GM10847 (cell line): ENCODE measurements around the gene ARHGAP9.

Source experiments
- POLR2A ChIP-seq: IDR thresholded peaks from 2 replicates; pipeline ENCODE4 v1.6.1; 2011; ENCODE audit not compliant: insufficient read length; ENCODE audit errors: extremely low read depth

ARHGAP9 gene

DNA sequence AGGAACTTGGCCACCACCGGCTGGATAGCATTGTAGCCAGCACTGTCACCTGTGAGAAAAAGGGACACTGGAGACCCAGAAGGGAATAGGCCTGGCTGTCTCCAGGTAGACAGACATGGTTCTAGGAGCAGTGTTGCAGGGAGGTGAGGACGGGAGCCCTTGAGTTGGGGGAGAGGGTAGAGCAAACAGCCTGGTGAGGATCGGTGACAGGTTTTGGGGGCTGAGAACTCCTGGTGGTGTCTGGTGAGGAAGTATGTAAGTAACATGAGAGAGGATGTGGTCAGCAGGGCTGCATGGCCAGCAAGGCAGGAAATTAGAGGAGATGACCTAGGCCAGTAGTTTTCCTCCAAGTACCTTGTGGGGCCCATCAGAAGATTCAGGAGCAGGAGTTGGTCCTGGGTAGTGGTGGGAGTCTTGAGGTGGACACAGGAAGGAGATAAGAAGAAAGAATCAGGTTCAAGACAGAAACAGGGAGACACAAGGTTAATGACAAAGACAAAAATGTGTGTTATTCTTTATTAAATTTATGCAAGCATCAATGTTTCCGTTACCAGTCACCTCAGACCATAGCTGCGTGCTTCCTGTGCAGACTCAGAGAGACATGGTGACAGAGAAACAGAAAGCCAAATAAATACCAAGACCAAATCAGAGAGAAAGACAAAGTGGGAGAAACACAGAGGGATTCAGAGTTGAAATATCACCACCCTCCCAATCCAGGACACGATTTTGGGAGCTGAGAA lies at the start of gene ARHGAP9:
Gene ARHGAP9, minus strand, starts transcription at position 491 of the 740 bp plus-strand sequence. Its CDS starts 460 bp downstream, at position 31.
- no peak for TF ChIP-seq POLR2A

DNA sequence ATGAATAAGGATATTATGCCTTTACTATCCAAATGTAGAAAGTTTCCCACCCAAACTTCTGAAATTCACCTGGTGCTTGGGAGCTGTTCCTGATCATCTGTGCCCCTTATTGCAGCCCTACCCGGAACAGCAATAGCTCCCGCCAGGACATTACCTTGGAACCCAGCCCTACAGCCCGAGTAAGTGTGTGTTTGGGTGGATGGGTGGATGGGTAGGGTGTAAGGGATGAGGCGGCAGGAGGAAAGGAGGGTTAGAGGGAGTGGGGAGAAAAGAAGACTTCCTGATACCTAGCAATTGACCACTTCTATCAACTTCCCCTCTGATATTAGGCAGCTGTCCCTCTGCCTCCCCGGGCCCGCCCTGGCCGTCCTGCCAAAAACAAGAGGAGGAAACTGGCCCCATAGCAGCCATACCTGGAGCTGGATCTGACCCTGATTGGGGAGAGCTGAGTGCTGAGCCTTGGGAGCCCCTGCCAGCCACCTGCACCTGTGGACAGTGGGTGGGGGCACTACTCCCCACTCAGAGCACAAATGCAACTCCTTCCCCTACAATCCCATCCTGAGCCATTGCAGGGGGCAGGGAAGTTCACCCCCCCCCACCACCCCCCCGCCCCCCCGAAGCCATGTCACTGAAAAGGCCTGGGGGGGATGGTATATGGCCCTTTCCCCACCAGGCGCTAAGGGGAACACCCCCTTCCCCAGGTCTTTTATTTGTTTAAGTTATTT lies 49.3 kb upstream of the ARHGAP9 start:
- TF ChIP-seq POLR2A: no peak

DNA sequence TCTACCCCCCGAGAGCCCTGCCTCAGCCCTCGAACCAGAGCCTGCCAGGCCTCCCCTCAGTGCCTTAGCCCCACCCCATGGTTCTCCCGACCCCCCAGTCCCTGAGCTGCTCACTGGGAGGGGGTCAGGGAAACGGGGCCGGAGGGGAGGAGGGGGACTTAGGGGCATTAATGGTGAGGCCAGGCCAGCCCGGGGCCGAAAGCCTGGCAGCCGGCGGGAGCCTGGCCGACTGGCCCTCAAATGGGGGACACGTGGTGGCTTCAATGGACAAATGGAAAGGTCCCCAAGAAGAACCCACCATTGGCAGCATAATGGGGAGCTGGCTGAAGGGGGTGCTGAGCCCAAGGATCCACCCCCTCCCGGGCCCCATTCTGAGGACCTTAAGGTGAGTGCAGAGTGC lies 48.5 kb upstream of the ARHGAP9 start:
- no peak for TF ChIP-seq POLR2A

DNA sequence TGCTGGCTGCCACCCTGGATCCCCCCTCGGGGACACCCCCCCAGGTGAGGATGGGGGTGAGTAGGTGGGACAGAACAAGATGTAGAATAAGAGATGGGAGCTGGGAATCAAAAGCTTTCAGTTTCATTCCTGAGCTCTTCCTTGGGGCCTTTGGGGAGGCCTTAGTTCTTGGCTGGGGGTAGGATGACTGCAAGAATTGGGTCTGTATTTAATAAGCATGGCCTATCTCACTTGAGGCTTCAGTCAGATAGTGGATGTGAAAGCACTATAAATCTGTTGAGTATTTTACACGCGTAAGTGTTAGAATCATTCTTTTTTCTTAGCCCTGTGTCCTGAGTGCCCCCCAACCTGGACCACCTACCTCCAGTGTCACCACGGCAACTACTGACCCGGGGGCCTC lies 47.5 kb upstream of the ARHGAP9 start:
- no peak for TF ChIP-seq POLR2A

DNA sequence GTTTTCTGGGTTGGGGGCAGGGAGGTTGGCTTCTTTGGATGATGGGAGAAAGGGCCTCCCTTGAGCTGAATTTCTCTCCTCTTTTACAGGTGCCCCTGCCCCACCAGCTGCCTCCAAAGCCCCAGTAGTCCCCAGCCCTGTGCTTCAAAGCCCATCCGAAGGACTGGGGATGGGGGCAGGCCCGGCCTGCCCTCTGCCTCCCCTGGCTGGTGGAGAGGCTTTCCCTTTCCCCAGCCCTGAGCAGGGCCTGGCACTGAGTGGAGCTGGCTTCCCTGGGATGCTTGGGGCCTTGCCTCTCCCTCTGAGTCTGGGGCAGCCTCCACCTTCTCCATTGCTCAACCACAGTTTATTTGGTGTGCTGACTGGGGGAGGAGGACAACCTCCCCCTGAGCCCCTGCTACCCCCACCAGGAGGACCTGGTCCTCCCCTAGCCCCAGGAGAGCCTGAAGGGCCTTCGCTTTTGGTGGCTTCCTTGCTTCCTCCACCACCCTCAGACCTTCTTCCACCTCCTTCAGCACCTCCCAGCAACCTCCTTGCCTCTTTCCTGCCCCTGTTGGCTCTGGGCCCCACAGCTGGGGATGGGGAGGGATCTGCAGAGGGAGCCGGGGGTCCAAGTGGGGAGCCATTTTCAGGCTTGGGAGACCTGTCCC lies 46.9 kb upstream of the ARHGAP9 start:
- TF ChIP-seq POLR2A: no peak

DNA sequence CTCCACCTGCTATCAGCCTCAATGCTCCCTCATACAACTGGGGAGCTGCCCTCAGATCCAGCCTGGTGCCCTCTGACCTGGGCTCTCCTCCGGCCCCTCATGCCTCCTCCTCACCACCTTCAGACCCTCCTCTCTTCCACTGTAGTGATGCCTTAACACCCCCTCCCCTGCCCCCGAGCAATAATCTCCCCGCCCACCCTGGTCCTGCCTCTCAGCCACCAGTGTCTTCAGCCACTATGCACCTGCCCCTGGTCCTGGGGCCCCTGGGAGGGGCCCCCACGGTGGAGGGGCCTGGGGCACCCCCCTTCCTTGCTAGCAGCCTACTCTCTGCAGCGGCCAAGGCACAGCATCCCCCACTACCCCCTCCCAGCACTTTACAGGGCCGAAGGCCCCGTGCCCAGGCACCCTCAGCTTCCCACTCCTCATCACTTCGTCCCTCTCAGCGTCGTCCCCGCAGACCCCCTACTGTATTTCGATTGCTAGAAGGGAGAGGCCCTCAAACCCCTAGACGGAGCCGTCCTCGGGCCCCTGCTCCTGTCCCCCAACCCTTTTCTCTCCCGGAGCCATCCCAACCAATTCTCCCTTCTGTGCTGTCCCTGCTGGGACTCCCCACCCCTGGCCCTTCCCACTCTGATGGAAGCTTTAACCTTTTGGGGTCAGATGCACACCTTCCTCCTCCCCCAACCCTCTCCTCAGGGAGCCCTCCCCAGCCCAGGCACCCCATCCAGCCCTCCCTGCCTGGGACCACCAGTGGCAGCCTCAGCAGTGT lies 46.1 kb upstream of the ARHGAP9 start:
- TF ChIP-seq POLR2A: no peak

DNA sequence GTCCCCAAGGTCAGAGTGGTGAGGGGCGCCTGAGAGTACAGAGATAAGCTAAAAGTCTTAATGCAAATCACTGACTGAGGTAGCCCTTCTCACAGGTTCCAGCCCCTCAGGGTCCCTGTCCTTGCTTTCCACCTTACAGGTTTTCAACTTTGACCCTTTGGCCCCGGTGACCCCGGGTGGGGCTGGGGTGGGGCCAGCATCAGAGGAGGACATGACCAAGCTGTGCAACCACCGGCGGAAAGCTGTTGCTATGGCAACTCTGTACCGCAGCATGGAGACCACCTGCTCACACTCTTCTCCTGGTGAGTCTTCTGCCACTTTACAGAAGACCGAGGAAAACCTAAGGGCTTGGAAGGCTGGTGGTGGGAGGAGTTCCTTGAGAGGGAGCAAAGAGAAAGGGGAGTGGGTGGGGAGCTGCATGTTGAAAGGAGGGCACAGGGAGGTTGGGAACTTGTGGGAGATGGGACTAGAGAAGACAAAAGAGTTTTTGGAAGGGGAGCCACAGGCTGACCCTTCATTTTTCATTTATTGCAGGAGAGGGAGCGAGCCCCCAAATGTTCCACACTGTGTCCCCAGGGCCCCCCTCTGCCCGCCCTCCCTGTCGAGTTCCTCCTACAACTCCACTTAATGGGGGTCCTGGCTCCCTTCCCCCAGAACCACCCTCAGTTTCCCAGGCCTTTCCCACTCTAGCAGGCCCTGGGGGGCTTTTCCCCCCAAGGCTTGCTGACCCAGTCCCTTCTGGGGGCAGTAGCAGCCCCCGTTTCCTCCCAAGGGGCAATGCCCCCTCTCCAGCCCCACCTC lies 45.3 kb upstream of the ARHGAP9 start:
- no peak for TF ChIP-seq POLR2A

DNA sequence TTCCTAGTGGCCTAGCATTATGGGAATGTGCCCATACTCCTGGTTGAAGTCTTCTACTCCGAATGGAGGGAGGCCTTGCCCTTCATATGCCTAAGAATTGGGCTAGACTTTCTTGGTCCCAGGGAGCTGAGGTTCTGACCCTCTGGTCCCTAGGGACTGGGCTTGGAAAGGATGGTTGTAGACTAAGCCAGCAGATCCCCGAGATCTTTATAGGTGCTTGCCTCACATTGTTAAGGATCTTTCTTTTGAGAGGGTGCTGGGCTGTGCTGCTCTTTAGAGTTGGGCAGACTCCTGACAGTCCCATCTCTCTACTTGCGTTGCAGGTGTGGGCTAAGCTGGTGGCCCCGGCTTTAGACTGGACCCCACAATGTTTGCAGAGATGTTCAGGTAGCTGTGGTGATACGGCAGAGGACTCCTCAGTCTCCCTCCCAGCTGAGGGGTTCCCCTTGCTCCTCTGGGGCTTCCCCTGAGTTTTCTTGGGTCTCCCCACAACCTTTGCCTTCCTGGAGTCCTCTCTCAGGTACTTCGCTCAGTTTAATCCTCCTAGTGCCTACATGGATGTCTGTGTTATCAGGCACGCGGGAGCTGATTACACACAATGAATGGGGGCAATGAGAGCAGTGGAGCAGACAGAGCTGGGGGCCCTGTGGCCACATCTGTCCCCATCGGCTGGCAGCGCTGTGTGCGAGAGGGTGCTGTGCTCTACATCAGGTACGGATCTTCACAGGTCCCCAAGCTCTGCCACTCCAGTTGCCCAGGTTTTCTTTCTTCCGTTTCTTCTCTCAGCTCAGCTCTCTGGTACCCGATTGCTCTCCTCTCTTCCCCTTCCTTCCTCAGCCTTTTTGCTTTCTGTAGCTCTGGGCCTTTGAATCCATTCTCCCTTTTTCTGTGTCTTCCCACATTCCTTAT lies 44.3 kb upstream of the ARHGAP9 start:
- TF ChIP-seq POLR2A: no peak

DNA sequence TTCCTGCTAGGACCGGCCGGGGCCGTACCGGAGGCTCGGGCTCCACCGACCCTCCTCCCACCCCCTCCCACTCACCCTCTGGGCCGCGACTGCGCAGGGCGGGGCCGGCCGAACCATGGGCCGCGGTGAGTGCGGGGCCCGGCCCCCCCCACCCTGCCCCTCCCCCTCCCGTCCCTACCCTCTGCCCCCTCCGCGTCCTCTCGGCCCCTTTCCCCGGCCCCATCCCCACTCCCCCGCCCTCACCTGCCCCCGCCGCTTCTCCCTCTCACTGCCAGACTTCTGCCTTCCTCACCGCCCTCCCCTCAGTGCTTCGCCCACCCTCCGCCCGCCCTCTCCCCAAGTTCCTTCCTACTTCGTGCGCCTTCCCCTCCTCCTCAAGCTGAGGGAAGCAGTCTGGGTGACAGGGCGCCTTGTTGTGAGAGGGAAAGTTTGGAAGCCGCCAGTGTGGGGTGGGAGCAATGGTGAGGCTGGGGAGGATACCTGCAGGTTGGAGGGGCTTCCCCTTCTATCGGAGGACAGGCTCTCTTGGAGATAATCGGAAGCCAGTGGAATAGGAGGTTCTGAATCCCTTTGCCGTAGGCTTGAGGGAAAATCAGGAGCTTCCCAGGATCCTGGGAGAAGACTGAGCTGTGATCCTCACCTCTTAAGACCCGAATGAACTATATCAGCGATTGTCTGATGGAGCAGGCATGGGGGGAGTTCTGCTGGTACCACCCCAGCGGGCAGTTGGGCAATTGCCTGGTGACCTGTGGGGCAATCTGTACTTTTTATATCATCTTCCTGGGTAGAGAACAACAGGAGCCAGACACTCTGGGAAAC lies 43.4 kb upstream of the ARHGAP9 start:
- no peak for TF ChIP-seq POLR2A

DNA sequence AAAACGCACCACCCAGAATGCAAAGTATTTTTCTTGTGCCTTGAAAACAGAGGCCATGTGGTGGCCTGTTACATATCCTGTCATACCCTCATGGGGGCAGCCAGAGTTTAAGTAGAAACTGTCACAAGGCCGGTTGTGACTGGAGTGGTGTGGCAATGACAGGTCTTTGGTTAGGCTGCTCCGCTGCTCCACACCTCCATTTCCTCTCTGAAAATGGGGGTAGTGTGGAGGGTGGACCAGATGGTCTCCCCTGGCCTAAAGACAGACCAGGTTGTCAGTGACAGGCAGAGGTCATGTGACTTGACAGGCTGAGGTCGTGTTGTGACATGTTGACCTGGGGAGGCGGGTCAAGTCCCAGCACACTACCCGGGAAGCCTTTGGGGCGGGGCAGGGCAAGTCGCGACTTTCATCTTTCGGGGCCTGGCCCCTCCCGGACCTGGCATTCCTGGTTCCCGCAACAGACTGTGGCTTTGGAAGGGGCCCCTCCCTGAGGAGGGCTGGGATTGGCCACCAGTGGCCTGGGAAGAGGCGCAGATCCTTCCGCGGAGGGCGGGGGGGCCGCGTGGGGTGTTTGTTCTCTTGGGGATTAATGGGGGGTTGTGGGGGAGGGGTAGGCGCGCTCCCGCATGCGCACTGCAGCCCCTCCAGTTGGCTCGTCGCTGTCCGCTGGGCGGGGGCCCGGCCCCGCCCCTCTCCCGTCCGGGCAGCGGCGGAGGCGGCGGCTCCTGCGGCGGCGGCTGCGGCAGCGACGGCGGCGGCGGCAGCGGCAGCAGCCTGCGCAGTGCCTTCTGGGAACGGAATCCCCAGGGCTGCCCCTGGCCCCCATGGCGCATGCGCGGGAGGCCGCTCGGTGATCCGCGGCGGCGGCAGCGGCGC lies 42.6 kb upstream of the ARHGAP9 start, which contains the start of gene MBD6:
Gene MBD6, plus strand, starts transcription at position 814 of the 876 bp plus-strand sequence. CDS start 1,480 bp downstream, outside the sequence.
- peak; percentile 31 for TF ChIP-seq POLR2A

DNA sequence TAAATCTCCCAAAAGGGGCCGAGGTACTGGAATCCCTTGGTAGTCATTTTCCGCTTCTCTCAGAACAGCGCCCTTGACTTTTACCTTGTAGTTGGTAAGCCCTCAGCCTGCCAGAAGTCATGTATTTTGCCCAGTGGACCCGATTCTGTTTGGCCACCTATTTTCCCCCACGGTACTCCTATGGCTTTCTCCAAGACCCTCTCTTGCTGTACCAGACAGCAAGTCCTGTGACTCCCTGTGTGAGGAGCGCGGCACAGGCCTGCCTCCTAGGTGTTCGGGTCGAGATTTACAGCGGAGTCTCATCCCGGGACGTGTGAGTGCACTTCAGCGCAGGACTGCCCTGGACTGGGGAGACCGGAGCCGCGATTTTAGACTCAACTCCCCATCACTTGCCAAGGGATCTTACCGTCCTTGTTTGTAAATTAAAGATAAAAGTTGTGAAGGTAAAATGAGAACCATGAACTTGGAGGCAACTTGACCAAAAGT lies 41.9 kb upstream of the ARHGAP9 start:
- no peak for TF ChIP-seq POLR2A

DNA sequence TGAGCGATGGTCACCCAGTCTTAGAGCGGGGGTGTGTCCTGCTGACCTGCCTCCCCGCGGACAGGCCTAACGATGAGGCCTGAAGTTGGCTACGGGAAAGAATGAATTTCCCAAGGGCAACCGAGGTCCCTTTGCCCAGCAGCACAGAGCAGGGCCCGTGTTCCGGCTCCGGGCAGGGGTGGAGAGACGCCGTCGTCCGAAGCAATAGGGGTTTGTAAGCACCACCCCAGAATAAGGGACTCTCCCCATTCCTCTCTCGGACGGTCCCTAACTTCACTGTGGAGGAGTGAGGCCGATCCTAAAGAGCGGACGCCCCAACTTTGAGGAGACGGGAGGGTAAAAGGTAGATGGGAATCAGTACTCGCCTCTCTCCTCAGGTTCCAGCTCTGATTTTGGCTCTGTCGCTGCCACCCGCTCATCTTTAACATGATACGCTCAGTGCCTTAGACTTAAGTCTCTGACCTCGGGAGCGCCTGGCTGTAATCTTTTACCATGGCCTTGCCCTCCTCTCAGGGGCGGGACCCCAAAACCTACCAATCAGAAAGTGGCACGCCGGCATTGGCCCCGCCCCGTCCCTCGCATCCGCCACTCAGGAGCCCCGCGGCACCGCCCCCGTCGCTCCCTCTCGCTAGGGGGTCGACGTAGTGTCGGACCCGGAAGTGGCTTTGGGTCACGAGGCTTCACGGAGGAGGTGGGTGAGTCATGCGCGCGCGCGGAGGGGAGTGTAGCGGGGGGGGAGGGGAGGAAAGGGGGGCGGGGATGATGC lies 40.6 kb upstream of the ARHGAP9 start, which contains the start of gene DDIT3:
Gene DDIT3, minus strand, starts transcription at position 462 of the 766 bp plus-strand sequence. CDS start 3,108 bp downstream, outside the sequence.
- peak; percentile 98 for TF ChIP-seq POLR2A
